ENCODE data around the gene CACNA1I.
"Not testable (repeated sequence)": the region's sequence is repeated elsewhere in the genome, so short reads cannot be mapped to it uniquely, and the experiment has no call there.

The CACNA1I gene

GRCh38 chr22:39728236-39728860 lies 157.8 kb downstream of the CACNA1I start:
- Histone ChIP-seq H4K20me1 (no peaks in the 10 kb centered on the region), H3K4me3 (no peak overlapping the region), H3K27ac (no peak overlapping the region), H3K4me2 (no peak overlapping the region), H3K27me3 (no peaks in the 10 kb centered on the region), H3K36me3 (no peaks in the 10 kb centered on the region), H3K4me1 (peaks cover 0 to 24% (median 18%) of the 10 kb centered on the region in 10 experiments; a peak in 16 of 20 replicates), H3K9ac (no peak overlapping the region), H3K9me3 (replicated peaks in 1 of 11) (no peaks in the 10 kb centered on the region)
- TF ChIP-seq Cebpa-rat (IDR thresholded peaks at IDR 0.05): no peak

- H3K4me3 ChIP-seq: no peak overlapping the region
- peaks cover 0 to 24% (median 18%) of the 10 kb centered on the region in 10 experiments; a peak in 16 of 20 replicates for H3K4me1 ChIP-seq
- no peaks in the 10 kb centered on the region for H3K27me3 ChIP-seq
- no peak overlapping the region for H3K27ac ChIP-seq
- H3K9ac ChIP-seq: no peak overlapping the region
- no peak overlapping the region for H3K4me2 ChIP-seq
- H3K9me3 ChIP-seq (replicated peaks in 1 of 11): no peaks in the 10 kb centered on the region
- H4K20me1 ChIP-seq: no peaks in the 10 kb centered on the region
- H3K36me3 ChIP-seq: no peaks in the 10 kb centered on the region
- no peak for TF ChIP-seq Cebpa-rat (IDR thresholded peaks at IDR 0.05)
Observed at GRCh38 chr22:39729141-39729934, 158.8 kb downstream of the CACNA1I start.

GRCh38 chr22:39731481-39731880 lies 160.9 kb downstream of the CACNA1I start:
- Histone ChIP-seq H3K36me3 (no peaks in the 10 kb centered on the region), H3K4me1 (peaks cover 0 to 24% (median 18%) of the 10 kb centered on the region in 10 experiments; a peak in 16 of 20 replicates)

DNA sequence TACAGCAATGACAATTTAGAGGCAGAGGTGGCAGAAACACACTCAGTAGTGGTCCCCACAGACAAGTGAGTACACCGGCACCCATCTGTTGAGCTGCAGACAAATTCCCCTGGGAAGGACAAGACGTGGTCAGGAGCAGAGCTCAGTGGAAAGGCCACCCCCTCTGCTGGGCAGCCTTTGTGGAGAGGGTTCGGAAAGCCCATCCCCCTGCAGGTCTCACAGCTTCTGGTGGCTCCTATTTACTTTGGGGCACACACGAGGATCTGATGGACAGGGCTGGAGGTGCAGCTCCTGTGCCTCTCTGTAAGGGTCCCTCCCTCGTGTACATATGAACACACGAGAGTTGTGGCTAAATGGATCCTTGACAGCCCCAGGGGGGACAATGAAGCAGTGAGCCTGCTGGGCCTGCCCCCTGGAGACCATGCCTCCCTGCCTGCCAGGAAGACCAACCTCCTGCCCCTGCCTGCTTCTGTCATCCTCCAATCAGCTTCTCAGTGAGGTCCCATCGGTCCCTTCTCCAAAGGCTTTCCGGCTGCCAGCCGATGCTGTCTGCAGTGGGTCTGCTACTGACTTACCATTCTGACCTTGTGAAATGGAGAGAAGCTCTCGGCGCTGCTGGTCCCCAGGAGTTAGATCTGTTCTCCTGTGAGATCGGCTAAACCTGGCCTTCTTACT lies 161.5 kb downstream of the CACNA1I start:
- Histone ChIP-seq H3K27ac (peak overlapping the region in 3 of 11 experiments; percentile 23 to 46 (median 32); a peak in 4 of 22 replicates), H3K9ac (peak overlapping the region in 4 of 11 experiments; percentile 12 to 33 (median 22); a peak in 4 of 22 replicates), H3K4me3 (no peak overlapping the region), H3K27me3 (no peaks in the 10 kb centered on the region), H3K4me2 (peak overlapping the region in 9 of 11 experiments; percentile 24 to 85 (median 74); a peak in 18 of 22 replicates), H3K9me3 (replicated peaks in 1 of 11) (no peaks in the 10 kb centered on the region), H3K4me1 (peaks cover 0 to 24% (median 18%) of the 10 kb centered on the region in 10 experiments; a peak in 16 of 20 replicates), H3K36me3 (no peaks in the 10 kb centered on the region), H4K20me1 (no peaks in the 10 kb centered on the region)
- TF ChIP-seq Cebpa-rat (IDR thresholded peaks at IDR 0.05): no peak

More at GRCh38 chr22:39731481-39731880, 160.9 kb downstream of the CACNA1I start:
- Histone ChIP-seq H3K4me3 (no peak overlapping the region), H3K9ac (peak overlapping the region in 2 of 11 experiments; percentile 16 to 33; a peak in 2 of 22 replicates), H3K4me2 (peak overlapping the region in 9 of 11 experiments; percentile 24 to 85 (median 74); a peak in 17 of 22 replicates), H3K27ac (peak overlapping the region in 3 of 11 experiments; percentile 3 to 46 (median 23); a peak in 3 of 22 replicates), H4K20me1 (no peaks in the 10 kb centered on the region), H3K27me3 (no peaks in the 10 kb centered on the region), H3K9me3 (replicated peaks in 1 of 11) (no peaks in the 10 kb centered on the region)
- TF ChIP-seq Cebpa-rat (IDR thresholded peaks at IDR 0.05): no peak

DNA sequence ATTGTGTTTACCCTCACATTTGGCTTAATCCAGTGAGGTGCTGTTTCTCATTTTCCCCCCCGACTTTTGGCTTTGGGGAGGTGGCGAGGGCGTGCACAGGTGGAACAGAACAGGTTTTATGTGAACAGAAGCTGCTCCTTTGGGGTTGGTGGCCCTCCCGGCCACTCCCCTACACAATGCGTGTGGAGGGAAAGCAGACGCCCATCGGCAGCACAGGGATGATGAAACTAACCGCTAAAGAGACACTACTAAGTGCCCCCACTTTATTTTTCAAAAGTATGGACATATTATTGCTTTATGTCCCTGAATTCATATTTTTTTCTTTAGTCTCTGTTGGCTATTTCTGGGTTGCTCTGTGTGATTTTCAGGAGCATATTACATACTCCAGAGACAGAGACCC lies 162.1 kb downstream of the CACNA1I start:
- Histone ChIP-seq H3K4me2 (peak overlapping the region in 9 of 11 experiments; percentile 24 to 85 (median 74); a peak in 17 of 22 replicates), H3K4me3 (no peak overlapping the region), H3K9me3 (replicated peaks in 1 of 11) (no peaks in the 10 kb centered on the region), H3K27ac (peak overlapping the region in 1 of 11 experiments; percentile 32; a peak in 1 of 22 replicates), H3K27me3 (no peaks in the 10 kb centered on the region), H3K4me1 (peaks cover 0 to 24% (median 18%) of the 10 kb centered on the region in 10 experiments; a peak in 16 of 20 replicates), H3K36me3 (no peaks in the 10 kb centered on the region), H3K9ac (peak overlapping the region in 3 of 11 experiments; percentile 12 to 33 (median 29); a peak in 2 of 22 replicates), H4K20me1 (no peaks in the 10 kb centered on the region)
- no peak for TF ChIP-seq Cebpa-rat (IDR thresholded peaks at IDR 0.05)

DNA sequence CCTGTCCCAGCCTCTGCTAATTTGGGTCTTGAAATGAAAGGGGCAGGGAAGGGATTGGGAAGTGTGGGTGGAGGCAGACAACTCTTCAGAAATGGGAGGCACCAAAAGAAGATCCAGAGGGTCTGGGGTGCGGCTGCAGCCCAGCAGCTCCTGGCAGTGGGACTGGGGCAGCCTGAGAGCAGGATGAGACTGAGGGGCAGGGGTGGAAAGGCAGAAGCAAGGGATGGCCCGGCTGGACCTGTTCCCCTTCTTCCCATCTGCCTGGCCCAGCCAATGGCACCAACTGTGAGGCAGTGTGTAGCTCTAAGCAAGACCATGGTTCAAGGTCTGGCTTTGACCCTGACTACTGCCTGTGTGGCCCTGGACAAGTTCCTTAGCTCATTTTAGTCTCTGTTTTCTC lies 162.6 kb downstream of the CACNA1I start:
- H3K4me3 ChIP-seq: no peak overlapping the region
- no peaks in the 10 kb centered on the region for H3K36me3 ChIP-seq
- H4K20me1 ChIP-seq: no peaks in the 10 kb centered on the region
- H3K27ac ChIP-seq: no peak overlapping the region
- H3K9me3 ChIP-seq (replicated peaks in 1 of 11): no peaks in the 10 kb centered on the region
- no peak overlapping the region for H3K9ac ChIP-seq
- no peaks in the 10 kb centered on the region for H3K27me3 ChIP-seq
- no peak for TF ChIP-seq Cebpa-rat (IDR thresholded peaks at IDR 0.05)
- H3K4me1 ChIP-seq: peaks cover 0 to 24% (median 18%) of the 10 kb centered on the region in 10 experiments; a peak in 16 of 20 replicates
- peak overlapping the region in 2 of 11 experiments; percentile 81 to 84; a peak in 2 of 22 replicates for H3K4me2 ChIP-seq

GRCh38 chr22:39734046-39734445 lies 163.5 kb downstream of the CACNA1I start:
- H3K4me2 ChIP-seq; H3K36me3 ChIP-seq; H3K9me3 ChIP-seq (replicated peaks in 1 of 11); H3K27ac ChIP-seq; H4K20me1 ChIP-seq; H3K4me3 ChIP-seq; H3K27me3 ChIP-seq; H3K9ac ChIP-seq: not testable (repeated sequence)
- peaks cover 0 to 24% (median 18%) of the 10 kb centered on the region in 10 experiments; a peak in 16 of 20 replicates for H3K4me1 ChIP-seq

- H3K9me3 ChIP-seq (replicated peaks in 1 of 11): peaks cover 0 to 11% (median 8%) of the 10 kb centered on the region in 11 experiments; a peak in 4 of 22 replicates
- H3K4me1 ChIP-seq: peaks cover 0 to 24% (median 18%) of the 10 kb centered on the region in 10 experiments; a peak in 16 of 20 replicates
- no peaks in the 10 kb centered on the region for H3K36me3 ChIP-seq
- H4K20me1 ChIP-seq: no peaks in the 10 kb centered on the region
- no peak overlapping the region for H3K4me3 ChIP-seq
- no peaks in the 10 kb centered on the region for H3K27me3 ChIP-seq
- TF ChIP-seq Cebpa-rat (IDR thresholded peaks at IDR 0.05): no peak
- no peak overlapping the region for H3K9ac ChIP-seq
- no peak overlapping the region for H3K27ac ChIP-seq
- H3K4me2 ChIP-seq: no peak overlapping the region
Observed at GRCh38 chr22:39734866-39735265, 164.3 kb downstream of the CACNA1I start.

All from BLaER1 treated with 17β-estradiol and CSF1 and Interleukin-3, amounts not matched to agents 10 nM and 100 nM (cell line).